Mesenteric fat pad (tissue), 1 donor: ENCODE data around the gene ZNF561. TPM values are rescaled to one million over a fixed set of nuclear protein-coding genes. Genes with fewer than 3 reads are reported as not detected.
"Not testable (repeated sequence)": the region's sequence is repeated elsewhere in the genome, so short reads cannot be mapped to it uniquely, and the experiment has no call there.

Experiments
- DNase-seq: peaks from one replicate; pipeline ENCODE4 v3.0.0-alpha.2; 2020; ENCODE audit warnings: low spot score
- long read RNA-seq: library from polyadenylated mRNA; unstranded; transcript quantifications from one replicate; pipeline ENCODE4 v2.0.0, GENCODE V29; 2020
- total RNA-seq: library from RNA; stranded (reverse); fragmentation: NEBNext Ultra II Directional; extraction: Animal tissue kit (Norgen Biotek cat#: 25700); gene quantifications from one replicate; pipeline ENCODE4 v1.2.1, GENCODE V29; 2021
- donor health status: DM: yes; HTN: yes; CAD: no.

The ZNF561 gene
- 21.3 TPM for total RNA-seq
- long read RNA-seq, full-length matches to known transcripts = 6 of 11 reads
- long read RNA-seq, partial matches to known transcripts = 0 of 11 reads
- long read RNA-seq, other reads (novel, unspliced or antisense) = 5 of 11 reads

DNA sequence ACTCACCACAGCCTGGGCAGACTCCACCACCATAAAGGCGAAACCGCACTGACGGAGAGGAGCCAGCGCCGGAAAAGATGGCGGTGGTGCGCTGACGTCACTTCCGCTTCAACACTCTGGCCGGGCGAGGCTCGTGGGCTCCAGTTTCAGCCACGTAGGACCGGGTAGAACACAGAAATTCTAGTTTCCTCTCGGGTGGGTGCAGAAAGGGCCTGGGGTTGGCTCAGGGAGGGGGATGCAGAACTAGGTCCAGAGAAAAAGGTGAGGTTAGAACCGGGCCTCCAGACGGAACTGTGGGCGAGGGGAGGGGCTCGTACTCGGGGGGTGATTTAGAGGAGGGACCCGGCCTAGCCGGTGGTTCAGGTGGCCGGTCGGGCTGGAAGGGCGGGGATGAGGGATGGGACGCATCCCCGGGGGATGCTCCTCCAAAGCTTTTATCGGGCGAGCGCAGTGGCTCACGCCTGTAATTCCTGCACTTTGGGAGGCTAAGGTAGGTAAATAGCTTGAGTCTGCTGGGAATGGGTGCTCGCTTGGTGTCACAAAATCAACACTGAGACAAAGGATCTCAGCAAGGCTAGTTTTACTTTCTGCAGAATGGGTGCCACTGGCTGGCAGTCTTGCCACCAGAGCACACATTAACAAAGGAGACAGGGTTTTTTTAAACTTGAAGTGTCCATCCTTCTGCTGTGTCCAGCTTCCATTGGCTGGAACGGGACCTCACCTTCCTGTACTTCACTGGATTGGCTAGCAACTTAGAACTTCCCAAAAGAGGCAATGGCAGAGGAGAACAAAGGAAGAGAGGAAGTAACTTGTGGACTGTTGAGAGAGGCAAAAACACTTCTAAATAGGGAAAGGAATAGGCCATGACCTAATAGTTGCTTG lies at the start of gene ZNF561:
TSS of gene ZNF561 (minus strand) at position 77 of the 882 bp plus-strand sequence. CDS start 1,776 bp downstream, outside the sequence.
- DNase-seq = peak; percentile 95

DNA sequence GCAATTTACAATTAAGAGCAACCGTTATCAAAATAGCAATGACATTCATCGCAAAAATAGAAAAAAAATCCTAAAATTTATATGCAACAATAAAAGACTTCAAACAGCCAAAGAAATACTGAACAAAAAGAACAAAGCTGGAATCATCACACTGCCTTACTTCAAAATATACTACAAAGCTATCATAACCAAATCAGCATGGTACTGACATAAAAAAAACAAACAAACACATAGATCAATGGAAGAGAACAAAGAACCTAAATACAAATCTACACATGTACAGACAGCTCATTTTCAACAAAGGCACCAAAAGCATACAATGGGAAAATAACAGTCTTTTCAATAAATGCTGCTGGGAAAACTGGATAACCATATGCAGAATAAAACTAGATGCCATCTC lies 47.5 kb upstream of the ZNF561 start:
- DNase-seq = no peak

DNA sequence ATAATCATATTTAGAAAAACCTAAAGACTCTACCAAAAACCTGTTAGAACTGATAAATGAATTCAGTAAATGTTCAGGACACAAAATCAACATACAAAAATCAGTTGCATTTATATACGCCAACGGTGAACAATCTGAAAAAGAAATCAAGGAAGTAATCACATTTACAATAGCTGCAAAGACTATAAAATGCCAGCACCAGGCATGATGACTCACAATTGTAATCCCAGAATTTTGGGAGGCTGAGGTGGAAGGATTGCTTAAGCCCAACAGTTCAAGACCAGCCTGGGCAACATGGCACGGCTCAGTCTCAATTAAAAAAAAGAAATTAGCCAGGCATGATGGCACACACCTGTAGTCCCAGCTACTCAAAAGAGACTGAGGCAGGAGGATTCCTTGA lies 46.9 kb upstream of the ZNF561 start:
- no peak for DNase-seq

DNA sequence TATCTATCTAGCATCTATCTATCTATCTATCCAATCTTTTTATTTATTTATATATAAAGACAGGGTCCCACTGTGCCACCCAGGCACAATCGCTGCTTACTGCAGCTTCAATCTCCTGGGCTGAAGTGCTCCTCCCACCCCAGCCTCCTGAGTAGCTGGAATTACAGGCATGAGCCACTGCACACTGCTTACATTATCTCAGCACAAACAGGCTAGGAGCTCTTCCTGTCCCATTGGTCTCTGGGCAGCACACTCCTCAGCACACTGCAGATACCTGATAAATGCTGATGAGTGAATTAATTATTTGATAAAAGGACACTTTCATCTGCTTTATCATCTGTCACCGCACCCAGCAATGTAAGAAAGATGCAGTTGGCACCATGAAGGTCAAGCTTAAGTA lies 37.7 kb upstream of the ZNF561 start:
- DNase-seq = no peak

DNA sequence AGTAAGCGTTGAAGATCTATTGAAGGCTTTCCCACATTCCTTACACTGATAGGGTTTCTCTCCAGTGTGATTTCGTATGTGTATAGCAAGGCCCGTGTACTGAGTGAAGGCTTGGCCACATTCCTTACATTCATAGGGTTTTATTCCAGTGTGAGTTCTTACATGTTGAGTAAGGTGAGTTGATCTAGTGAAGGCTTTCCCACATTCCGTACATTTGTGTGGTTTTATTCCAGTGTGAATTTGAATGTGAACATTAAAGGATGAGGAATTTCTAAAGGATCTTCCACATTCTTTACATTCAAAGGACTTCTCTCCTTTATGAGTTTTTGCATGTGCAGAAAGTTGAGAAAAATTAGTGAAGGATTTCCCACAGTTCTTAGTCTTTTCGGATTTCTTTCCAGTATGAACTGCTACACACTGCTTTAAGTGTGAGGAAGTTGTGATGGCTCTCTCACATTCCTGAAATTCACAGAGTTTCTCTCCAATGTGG lies 32.1 kb upstream of the ZNF561 start:
- DNase-seq = not testable (repeated sequence)

DNA sequence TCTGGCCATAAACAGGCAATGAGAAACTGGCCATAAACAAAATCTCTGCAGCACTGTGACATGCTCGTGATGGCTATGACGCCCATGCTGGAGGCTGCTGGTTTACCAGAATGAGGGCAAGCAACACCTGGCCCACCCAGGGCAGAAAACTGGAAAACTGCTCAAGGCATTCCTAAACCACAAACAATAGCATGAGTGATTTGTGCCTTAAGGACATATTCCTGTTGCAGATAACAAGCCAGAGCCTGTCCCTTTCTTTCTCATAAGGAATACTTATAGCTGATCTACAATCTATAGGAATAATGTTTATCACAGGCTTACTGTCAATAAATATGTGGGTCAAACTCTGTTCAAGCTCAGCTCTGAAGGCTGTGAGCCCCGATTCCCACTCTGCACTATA lies 30.4 kb upstream of the ZNF561 start:
- DNase-seq = not testable (repeated sequence)

DNA sequence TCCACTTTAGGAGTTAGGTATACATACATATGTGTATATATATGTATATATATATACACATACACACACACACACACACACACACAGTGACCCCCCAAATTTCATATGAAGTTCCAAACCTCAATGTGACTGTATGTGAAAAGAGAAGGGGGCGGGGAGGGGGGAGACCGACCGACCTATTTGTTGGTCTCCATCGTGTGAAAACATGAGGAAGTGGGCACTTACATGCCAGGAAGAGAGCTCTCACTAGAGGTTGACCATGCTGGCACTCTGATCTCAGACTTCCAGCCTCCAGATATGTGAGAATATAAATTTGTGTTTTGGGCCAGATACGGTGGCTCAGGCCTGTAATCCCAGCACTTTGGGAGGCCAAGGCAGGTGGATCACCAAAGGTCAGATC lies 29.3 kb upstream of the ZNF561 start:
- DNase-seq = no peak

DNA sequence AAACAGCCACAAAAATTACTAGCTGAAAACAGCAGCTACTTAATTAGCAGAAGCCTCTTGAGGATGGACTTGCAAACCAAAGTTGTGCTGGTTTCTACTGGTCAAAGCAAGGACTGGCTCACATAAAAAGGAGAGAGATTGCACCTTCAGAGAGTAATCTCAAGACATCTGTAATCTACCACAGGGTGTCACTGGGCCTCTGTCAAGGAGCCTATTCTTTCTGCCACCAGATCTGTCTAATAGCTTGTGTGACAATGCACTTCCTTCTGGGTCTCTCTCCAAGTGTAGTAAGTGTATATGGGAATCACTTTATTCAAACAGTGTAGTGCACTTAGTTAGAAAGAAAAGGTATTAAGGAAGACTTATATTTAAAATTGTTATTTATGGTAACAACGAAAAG lies 24.4 kb upstream of the ZNF561 start:
- no peak for DNase-seq

DNA sequence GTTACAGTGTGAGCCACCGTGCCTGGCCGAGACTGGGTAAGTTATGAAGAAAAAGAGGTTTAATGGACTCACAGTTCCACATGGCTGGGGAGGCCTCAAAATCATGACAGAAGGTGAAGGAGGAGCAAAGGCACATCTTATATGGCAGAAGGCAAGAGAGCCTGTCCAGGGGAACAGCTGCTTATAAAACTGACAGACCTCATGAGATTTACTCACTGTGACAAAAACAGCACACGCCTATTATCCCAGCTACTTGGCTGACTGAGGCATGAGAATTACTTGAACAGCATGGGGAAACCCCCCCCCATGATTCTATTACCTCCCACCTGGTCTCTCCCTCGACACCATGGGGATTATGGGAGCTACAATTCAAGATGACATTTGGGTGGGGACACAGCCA lies 23.4 kb upstream of the ZNF561 start:
- DNase-seq = no peak

DNA sequence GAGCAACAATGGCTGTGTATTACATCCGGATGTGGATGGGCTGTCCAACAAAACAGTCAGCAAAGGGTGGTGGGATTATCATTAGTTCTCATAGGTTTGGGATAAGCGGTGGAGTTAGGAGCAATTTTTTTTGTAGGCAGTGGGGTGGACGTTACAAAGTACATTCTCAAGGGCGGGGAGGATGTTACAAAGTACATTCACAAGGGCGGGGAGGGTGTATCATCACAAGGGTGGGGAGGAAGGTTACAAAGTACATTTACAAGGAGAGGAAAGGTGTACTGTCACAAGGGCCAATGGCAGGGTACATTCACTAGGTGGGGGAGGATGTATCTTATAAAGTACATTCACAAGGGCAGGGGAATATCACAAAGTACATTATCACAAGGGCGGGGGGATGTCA lies 20.8 kb upstream of the ZNF561 start:
- no peak for DNase-seq

DNA sequence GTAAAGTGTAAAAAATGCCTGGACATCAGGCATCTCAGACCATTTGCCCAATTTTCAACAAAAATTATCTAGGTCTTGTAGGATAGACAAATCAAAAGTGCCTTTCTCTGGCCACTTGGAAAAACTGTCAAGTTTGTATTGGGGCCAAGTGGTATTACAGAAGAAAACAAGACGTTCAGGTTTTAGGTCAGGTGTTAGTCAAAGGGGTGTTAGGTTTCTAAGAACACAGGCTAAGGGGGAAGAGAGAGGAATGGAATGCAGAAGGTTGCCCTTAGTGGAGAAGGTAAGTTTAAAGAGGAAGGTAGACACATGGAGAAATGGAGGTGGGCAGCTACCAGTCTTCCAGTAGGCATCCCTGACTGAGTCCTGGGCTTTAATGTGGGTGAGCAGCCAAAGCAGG lies 19.9 kb upstream of the ZNF561 start:
- DNase-seq = no peak

DNA sequence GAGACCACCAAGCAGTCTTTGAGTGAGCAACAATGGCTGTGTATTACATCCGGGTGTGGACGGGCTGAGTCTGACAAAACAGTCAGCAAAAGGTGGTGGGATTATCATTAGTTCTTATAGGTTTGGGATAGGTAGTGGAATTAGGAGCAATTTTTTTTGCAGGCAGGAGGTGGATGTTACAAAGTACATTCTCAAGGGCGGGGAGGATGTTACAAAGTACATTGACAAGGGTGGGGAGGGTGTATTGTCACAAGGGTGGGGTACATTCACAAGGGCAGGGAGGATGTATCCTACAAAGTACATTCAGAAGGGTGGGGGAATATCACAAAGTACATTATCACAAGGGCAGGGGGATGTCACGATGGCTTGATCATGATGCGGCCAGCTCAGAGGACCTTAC lies 15.0 kb upstream of the ZNF561 start:
- no peak for DNase-seq

DNA sequence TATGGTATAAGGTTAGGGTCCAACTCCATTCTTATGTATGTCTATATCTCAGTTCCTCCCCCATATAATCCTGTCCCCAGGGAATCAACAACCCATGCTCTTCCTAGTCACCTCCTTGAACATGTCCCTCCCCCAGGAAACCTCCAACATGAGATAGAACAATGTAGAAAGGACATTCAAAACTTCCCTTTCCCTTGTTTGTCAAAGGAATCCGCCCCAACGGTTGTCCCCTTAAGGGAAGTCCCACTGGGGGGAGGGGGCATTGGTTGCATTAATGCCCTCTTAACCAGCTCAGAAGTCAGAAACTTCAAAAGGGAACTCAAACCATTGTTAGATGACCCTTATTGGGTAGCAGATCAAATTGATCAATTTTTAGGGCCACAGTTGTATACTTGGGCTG lies 6.8 kb upstream of the ZNF561 start:
- no peak for DNase-seq

DNA sequence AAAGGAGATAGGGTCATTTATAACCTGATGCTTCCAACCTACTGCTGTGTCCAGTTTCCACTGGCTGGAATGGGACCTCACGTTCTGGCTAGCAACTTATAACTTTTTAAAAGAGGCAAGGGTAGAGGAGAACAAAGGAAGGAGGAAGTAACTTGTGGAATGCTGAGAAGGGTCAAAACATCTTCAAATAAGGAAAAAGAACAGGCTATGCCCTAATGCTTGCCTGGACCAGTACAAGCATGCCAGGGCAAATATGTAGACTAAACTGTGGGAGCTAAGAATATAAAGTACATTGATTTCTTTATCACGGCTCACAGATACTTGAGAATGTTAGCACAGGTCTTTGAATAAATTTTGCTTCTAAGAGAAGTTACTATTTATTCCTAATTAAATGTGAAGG lies 1.5 kb upstream of the ZNF561 start:
- DNase-seq = no peak

DNA sequence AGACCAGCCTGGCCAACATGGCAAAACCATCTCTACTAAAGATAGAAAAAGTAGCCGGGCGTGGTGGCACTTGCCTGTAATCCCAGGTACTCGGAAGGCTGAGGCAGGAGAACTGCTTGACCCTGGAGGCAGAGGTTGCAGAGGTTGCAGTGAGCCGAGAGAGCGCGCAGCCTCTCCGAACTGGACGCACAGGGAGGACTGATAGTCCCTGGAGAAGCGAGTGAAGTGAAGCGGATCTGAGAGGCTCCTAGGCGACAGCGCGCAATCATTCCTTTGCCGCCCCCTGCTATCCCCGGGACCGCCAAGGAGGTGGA lies 233 bp downstream of the ZNF561 start:
- DNase-seq = no peak

DNA sequence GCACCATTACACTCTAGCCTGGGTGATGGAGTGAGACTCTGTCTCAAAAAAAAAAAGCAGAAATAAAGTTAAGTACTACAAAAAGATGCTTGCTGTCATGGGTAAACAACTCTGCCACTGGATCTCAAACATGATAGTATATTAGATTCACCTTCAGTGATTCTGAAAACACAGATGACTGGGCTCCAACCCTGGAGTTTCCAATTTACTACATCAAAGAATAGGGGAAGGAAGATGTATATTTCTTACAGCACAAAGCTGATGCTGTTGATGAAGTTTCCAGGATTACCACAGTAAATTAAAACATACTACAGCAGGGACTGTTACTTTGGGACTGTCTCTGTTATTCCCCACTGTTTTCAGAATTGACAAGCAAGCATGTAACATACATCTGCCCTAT lies 5.2 kb downstream of the ZNF561 start:
- no peak for DNase-seq

DNA sequence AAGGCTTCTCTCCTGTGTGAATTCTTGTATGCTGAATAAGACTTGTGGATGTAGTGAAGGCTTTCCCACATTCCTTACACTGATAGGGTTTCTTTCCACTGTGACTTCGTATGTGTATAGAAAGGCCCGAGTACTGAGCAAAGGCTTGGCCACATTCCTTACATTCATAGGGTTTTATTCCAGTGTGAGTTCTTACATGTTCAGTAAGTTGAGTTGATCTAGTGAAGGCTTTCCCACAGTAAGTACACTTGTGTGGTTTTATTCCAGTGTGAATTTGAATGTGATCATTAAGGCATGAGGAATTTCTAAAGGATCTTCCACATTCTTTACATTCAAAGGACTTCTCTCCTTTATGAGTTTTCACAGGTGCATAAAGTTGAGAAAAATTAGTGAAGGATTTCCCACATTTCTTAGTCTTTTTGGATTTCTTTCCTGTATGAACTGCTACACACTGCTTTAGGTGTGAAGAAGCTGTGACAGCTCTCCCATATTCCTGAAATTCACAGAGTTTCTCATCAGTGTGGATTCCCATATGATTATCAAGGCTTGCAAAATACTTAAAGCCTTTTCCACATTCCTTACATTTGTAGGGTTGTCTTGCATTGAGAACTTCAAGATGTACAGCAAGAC lies 10.4 kb downstream of the ZNF561 start:
- no peak for DNase-seq

DNA sequence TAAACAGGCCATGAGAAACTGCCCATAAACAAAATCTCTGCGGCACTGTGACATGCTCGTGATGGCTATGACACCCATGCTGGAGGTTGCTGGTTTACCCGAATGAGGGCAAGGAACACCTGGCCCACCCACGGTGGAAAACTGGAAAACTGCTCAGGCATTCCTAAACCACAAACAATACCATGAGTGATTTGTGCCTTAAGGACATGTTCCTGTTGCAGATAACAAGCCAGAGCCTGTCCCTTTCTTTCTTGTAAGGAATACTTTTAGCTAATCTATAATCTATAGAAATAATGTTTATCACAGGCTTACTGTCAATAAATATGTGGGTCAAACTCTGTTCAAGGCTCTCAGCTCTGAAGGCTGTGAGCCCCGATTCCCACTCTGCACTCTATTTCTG lies 12.1 kb downstream of the ZNF561 start:
- no peak for DNase-seq

DNA sequence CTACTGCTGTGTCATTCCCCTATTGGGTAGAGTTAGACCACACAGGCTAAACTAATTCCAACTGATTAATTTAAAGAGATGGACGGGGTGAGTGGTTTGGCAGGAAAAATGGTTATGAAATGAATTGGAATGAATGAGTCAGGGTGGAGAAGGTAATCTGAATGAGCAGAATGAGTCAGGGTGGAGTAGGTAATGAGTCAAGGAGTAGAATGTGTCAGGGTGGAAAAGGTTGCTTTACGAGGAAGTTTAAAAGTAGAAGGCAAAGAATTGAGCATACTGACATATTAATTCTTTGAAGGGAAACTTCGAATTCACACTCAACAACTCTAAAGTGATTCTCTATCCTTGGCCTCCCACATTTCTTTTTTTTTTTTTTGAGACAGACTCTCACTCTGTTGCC lies 24.0 kb downstream of the ZNF561 start:
- no peak for DNase-seq

DNA sequence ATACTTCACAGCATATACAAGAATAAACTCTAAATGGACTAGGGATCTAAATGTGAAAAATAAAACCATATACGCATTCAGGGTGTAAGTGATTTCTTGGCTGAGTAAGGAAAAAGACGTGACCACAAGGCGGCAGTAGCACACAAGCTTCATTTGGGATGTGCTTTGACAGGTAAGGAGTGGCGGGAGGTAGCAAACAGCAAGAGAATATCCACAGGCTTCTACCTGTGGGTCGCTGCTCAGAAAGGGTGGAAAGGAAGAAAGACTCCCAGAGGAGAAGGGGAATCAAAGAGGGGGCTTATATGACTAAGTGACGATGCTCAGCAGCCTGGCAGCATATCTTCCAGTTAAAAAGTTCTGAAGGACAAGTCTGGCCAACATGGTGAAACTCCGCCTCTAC lies 34.3 kb downstream of the ZNF561 start:
- no peak for DNase-seq

DNA sequence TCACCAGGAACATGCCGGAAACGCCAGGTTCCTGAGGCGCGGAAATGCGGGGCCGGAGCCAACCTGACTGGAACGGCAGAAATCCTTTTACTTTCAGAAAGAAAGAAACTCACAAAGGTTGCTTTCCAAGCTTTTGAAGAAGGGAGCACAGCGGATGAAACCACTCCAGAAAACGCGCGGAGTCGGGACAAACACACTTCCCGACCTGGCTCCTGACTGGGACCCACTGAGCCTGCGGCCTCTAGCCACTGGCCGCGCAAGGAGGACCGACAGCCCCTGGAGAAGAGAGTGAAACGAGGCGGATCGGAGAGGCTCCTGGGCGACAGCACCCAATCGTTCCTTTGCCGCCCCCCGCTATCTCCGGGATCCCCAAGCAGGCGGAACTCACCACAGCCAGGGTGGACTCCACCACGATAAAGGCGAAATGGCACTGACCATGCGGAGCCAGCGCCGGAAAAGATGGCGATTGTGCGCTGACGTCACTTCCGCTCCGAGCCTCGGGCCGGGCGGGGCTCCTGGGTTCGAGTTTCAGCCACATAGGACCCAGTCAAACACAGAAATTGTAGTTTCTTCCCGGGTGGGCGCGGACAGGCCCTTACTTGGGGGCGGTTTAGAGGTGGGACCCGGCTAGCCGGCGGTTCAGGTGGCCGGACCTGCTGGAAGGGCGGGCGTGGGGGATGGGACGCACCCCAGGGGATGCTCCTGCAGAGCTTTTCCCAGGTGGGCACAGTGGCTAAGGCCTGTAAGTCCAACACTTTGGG lies 36.8 kb downstream of the ZNF561 start, which contains the start of gene ZNF121:
TSS of gene ZNF121 (minus strand) at position 432 of the 761 bp plus-strand sequence. CDS start 16,407 bp downstream, outside the sequence.
- DNase-seq = peak; percentile 94
